ENCODE measurements around the gene AGBL1. TPM values are rescaled to one million over a fixed set of nuclear protein-coding genes. Genes with fewer than 3 reads are reported as not detected.

Gene AGBL1
- total RNA-seq, 1 experiment from 2014 or later: not detected

DNA sequence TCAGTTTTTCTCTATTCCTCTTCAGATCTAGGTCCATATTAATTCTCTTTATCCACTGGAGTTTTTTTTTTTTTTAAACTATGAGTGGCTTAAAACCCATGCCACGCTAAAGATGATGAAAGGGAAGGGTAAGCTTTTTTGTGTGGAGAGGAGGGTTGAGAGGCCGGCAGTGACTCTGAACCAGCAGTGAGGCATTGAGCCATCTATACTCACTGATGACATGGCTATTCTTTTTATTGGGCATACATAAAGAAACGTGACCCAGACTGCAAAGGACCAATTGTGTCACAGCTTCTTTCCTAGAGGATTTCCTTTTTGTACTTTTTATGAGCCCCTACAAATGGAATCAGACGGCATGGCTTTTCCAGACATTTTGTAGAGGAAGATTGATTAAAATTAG is 662.2 kb downstream of the AGBL1 start:
- no peak overlapping the region for H3K27ac ChIP-seq
- H3K9me2 ChIP-seq (ENCODE audit: insufficient read depth): no peaks in the 10 kb centered on the region
- H3K4me3 ChIP-seq: no peak overlapping the region
- H3K27me3 ChIP-seq (ENCODE audit: insufficient read depth, low read depth): no peaks in the 10 kb centered on the region
- CTCF ChIA-PET: interaction anchor here (0.6 kb wide), 1 partner anchor 887 kb away, joined by 3 read pairs; no protein-coding TSS in a partner anchor
- POLR2A ChIA-PET (ENCODE audit: unreplicated experiment): no interaction called here
- no TSS peak for BruUV-seq (replicated peaks)
- H3F3A ChIP-seq (ENCODE audit: insufficient read depth, low read depth): no peaks in the 10 kb centered on the region
- no peaks in the 10 kb centered on the region for H3K79me2 ChIP-seq (ENCODE audit: low read depth)
- H3K4me1 ChIP-seq (replicated peaks; ENCODE audit: insufficient read depth): no peaks in the 10 kb centered on the region
- no peaks in the 10 kb centered on the region for H3K36me3 ChIP-seq (ENCODE audit: low read depth)
- no peak for DNase-seq
- H4K20me1 ChIP-seq (ENCODE audit: insufficient read depth): no peaks in the 10 kb centered on the region
- H3K9me3 ChIP-seq (ENCODE audit: insufficient read depth, low read depth): no peaks in the 10 kb centered on the region
- no peak for TF ChIP-seq EZH2 (IDR thresholded peaks at IDR 0.05; ENCODE audit: low read depth)
- TF ChIP-seq, protein P1, sequence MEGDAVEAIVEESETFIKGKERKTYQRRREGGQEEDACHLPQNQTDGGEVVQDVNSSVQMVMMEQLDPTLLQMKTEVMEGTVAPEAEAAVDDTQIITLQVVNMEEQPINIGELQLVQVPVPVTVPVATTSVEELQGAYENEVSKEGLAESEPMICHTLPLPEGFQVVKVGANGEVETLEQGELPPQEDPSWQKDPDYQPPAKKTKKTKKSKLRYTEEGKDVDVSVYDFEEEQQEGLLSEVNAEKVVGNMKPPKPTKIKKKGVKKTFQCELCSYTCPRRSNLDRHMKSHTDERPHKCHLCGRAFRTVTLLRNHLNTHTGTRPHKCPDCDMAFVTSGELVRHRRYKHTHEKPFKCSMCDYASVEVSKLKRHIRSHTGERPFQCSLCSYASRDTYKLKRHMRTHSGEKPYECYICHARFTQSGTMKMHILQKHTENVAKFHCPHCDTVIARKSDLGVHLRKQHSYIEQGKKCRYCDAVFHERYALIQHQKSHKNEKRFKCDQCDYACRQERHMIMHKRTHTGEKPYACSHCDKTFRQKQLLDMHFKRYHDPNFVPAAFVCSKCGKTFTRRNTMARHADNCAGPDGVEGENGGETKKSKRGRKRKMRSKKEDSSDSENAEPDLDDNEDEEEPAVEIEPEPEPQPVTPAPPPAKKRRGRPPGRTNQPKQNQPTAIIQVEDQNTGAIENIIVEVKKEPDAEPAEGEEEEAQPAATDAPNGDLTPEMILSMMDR (conservative IDR thresholded peaks at IDR 0.05): no peak
- H3K4me2 ChIP-seq: no peak overlapping the region
- intact Hi-C loops (cut with micrococcal nuclease; ENCODE audit: unreplicated experiment): loop anchor here (10.0 kb wide), 1 partner anchor 887 kb away; no protein-coding TSS in a partner anchor
- no peak overlapping the region for H2AFZ ChIP-seq

GRCh38 chr15:86743283-86743903 is 663.7 kb downstream of the AGBL1 start:
- no TSS peak for BruUV-seq (replicated peaks)
- intact Hi-C loops (cut with micrococcal nuclease; ENCODE audit: unreplicated experiment): loop anchor here (1.0 to 10.0 kb wide), 2 partner anchors 119 to 889 kb away; no protein-coding TSS in a partner anchor
- Histone ChIP-seq H3K27ac (no peak overlapping the region), H3K79me2 (ENCODE audit: low read depth) (no peaks in the 10 kb centered on the region), H3K4me1 (replicated peaks; ENCODE audit: insufficient read depth) (no peaks in the 10 kb centered on the region), H3K36me3 (ENCODE audit: low read depth) (no peaks in the 10 kb centered on the region), H3K27me3 (ENCODE audit: insufficient read depth, low read depth) (no peaks in the 10 kb centered on the region), H3K4me2 (no peak overlapping the region), H2AFZ (no peak overlapping the region), H3F3A (ENCODE audit: insufficient read depth, low read depth) (no peaks in the 10 kb centered on the region), H3K9me2 (ENCODE audit: insufficient read depth) (no peaks in the 10 kb centered on the region), H3K4me3 (no peak overlapping the region), H4K20me1 (ENCODE audit: insufficient read depth) (no peaks in the 10 kb centered on the region), H3K9me3 (ENCODE audit: insufficient read depth, low read depth) (no peaks in the 10 kb centered on the region)
- CTCF ChIA-PET: interaction anchor here (0.6 kb wide), 1 partner anchor 878 kb away, joined by 3 read pairs; no protein-coding TSS in a partner anchor
- POLR2A ChIA-PET (ENCODE audit: unreplicated experiment): no interaction called here
- TF ChIP-seq EZH2 (IDR thresholded peaks at IDR 0.05; ENCODE audit: low read depth): no peak
- TF ChIP-seq, protein P1 (conservative IDR thresholded peaks at IDR 0.05): peak; percentile 64
- DNase-seq: peak in 1 of 2 experiments; percentile 2

DNA sequence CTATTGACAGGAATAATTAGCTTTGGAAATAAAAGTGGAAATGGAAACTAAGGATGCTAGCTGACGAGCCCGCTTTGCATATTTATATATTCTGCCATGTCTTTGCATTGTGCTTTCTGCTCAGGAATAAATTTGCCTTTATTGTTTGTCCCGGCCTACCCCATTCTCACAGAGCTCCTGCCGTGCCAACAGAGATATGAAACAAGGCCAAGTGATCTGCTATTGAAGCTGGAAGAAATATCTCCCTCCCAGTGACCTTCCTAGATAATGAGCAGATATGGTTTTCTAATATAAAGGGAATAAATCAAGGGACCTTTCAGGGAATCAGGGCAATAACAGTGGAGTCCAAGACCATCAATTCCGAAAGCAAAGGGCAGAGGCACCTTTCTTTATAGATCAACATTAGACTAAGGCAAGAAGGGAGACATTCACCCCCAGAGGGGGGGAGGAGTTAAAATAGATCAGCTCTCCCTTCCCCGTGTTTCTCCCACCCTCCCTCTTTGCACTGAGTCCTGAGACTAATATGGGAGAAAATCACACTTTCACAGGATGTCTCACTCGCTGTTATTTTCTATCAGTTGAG is 664.6 kb downstream of the AGBL1 start:
- POLR2A ChIA-PET (ENCODE audit: unreplicated experiment): no interaction called here
- no peaks in the 10 kb centered on the region for H3K79me2 ChIP-seq (ENCODE audit: low read depth)
- no peak for DNase-seq
- H2AFZ ChIP-seq: no peak overlapping the region
- no peaks in the 10 kb centered on the region for H4K20me1 ChIP-seq (ENCODE audit: insufficient read depth)
- no peaks in the 10 kb centered on the region for H3K9me2 ChIP-seq (ENCODE audit: insufficient read depth)
- no peak overlapping the region for H3K27ac ChIP-seq
- no peaks in the 10 kb centered on the region for H3K4me1 ChIP-seq (replicated peaks; ENCODE audit: insufficient read depth)
- no peaks in the 10 kb centered on the region for H3F3A ChIP-seq (ENCODE audit: insufficient read depth, low read depth)
- TF ChIP-seq, protein P1 (conservative IDR thresholded peaks at IDR 0.05): no peak
- TF ChIP-seq EZH2 (IDR thresholded peaks at IDR 0.05; ENCODE audit: low read depth): no peak
- no peaks in the 10 kb centered on the region for H3K27me3 ChIP-seq (ENCODE audit: insufficient read depth, low read depth)
- H3K9me3 ChIP-seq (ENCODE audit: insufficient read depth, low read depth): no peaks in the 10 kb centered on the region
- H3K36me3 ChIP-seq (ENCODE audit: low read depth): no peaks in the 10 kb centered on the region
- no peak overlapping the region for H3K4me2 ChIP-seq
- CTCF ChIA-PET: interaction anchor here (0.6 kb wide), 1 partner anchor 879 kb away, joined by 3 read pairs; no protein-coding TSS in a partner anchor
- BruUV-seq (replicated peaks): no TSS peak
- H3K4me3 ChIP-seq: no peak overlapping the region
- intact Hi-C loops (cut with micrococcal nuclease; ENCODE audit: unreplicated experiment): loop anchor here (10.0 kb wide), 1 partner anchor 889 kb away; no protein-coding TSS in a partner anchor

Data from PC-9 (cell line).